MM.1S (cell line): ENCODE measurements around the gene AP3B1.
"Not testable (repeated sequence)": the region's sequence is repeated elsewhere in the genome, so short reads cannot be mapped to it uniquely, and the experiment has no call there.

Source experiments
- DNase-seq: peaks from one replicate; pipeline ENCODE4 v3.0.0-alpha.2; 2015
- H2AFZ ChIP-seq: fragments of 300-600 bp; sonication (generic); 2 replicates; pipeline ENCODE4 v1.6.0; 2016; ENCODE audit warnings: antibody characterized with exemption, low read length
- H3F3A ChIP-seq: fragments of 300-600 bp; sonication (generic); 2 replicates; pipeline ENCODE4 v1.6.1; 2016; ENCODE audit warnings: mild to moderate bottlenecking, antibody characterized with exemption, low read length, moderate library complexity, mixed read lengths; ENCODE audit not compliant: insufficient read depth
- H3K27ac ChIP-seq: fragments of 300-600 bp; sonication (generic); 2 replicates; pipeline ENCODE4 v1.5.1; 2016; ENCODE audit warnings: mild to moderate bottlenecking, low read length
- H3K27me3 ChIP-seq: fragments of 300-600 bp; sonication (generic); replicated peaks from 2 replicates; pipeline ENCODE4 v1.6.0; 2016; ENCODE audit warnings: low read length; ENCODE audit not compliant: insufficient read depth
- H3K36me3 ChIP-seq: fragments of 300-600 bp; sonication (generic); replicated peaks from 2 replicates; pipeline ENCODE4 v1.6.1; 2016; ENCODE audit warnings: mild to moderate bottlenecking, low read length, mixed read lengths; ENCODE audit not compliant: insufficient read depth
- H3K4me1 ChIP-seq: fragments of 300-600 bp; sonication (generic); 2 replicates; pipeline ENCODE4 v1.6.1; 2016; ENCODE audit warnings: low read length, mixed read lengths
- H3K4me2 ChIP-seq: fragments of 300-600 bp; sonication (generic); 2 replicates; pipeline ENCODE4 v1.6.0; 2016; ENCODE audit warnings: low read depth, low read length
- H3K4me3 ChIP-seq: fragments of 300-600 bp; sonication (generic); 2 replicates; pipeline ENCODE4 v1.5.1; 2016; ENCODE audit warnings: low read length, mixed read lengths
- H3K79me2 ChIP-seq: fragments of 300-600 bp; sonication (generic); 2 replicates; pipeline ENCODE4 v1.6.1; 2016; ENCODE audit warnings: mixed run types, low read length, mixed read lengths
- H3K9ac ChIP-seq: fragments of 300-600 bp; sonication (generic); 2 replicates; pipeline ENCODE4 v1.6.1; 2016; ENCODE audit warnings: low read length, mixed read lengths
- H3K9me2 ChIP-seq: fragments of 300-600 bp; sonication (generic); replicated peaks from 2 replicates; pipeline ENCODE4 v1.6.1; 2016; ENCODE audit warnings: mild to moderate bottlenecking, low read length, mixed read lengths; ENCODE audit not compliant: insufficient read depth
- H3K9me3 ChIP-seq: fragments of 300-600 bp; sonication (generic); replicated peaks from 2 replicates; pipeline ENCODE4 v1.6.1; 2016; ENCODE audit warnings: mild to moderate bottlenecking, low read length, mixed read lengths; ENCODE audit not compliant: insufficient read depth
- H4K20me1 ChIP-seq: fragments of 300-600 bp; sonication (generic); 2 replicates; pipeline ENCODE4 v1.6.1; 2016; ENCODE audit warnings: mild to moderate bottlenecking, low read length, moderate library complexity, mixed read lengths; ENCODE audit not compliant: insufficient read depth
- CTCF ChIP-seq: fragments of 300-600 bp; sonication (generic); IDR thresholded peaks from 2 replicates; pipeline ENCODE4 v1.5.1; 2016; ENCODE audit warnings: antibody characterized with exemption, low read length, mixed read lengths
- EZH2 ChIP-seq: fragments of 300-600 bp; sonication (generic); optimal IDR thresholded peaks from 2 replicates; pipeline ENCODE3; 2017; ENCODE audit warnings: low read depth, mild to moderate bottlenecking, antibody characterized with exemption, low read length, mixed read lengths
- EZH2phosphoT487 ChIP-seq: fragments of 300-600 bp; sonication (generic); IDR thresholded peaks from 2 replicates; pipeline ENCODE4 v1.6.1; 2018; ENCODE audit warnings: antibody characterized with exemption, low read length

The AP3B1 gene

GRCh38 chr5:78178356-78178755 is 116.1 kb downstream of the AP3B1 start:
- H4K20me1 ChIP-seq, result no peaks in the 10 kb centered on the region
- no peak overlapping the region for H3K4me2 ChIP-seq
- H3K27ac ChIP-seq, result no peak overlapping the region
- H3K27me3 ChIP-seq, result no peaks in the 10 kb centered on the region
- no peaks in the 10 kb centered on the region for H3K79me2 ChIP-seq
- no peak overlapping the region for H3K4me3 ChIP-seq
- no peaks in the 10 kb centered on the region for H3K9me2 ChIP-seq
- no peak overlapping the region for H3K9ac ChIP-seq
- H3K9me3 ChIP-seq, result no peaks in the 10 kb centered on the region
- H3K36me3 ChIP-seq, result no peaks in the 10 kb centered on the region; the same call in 1 of the 2 replicates
- TF ChIP-seq CTCF, result no peak
- no peak overlapping the region for H2AFZ ChIP-seq
- no peak for DNase-seq
- H3F3A ChIP-seq, result no peaks in the 10 kb centered on the region
- no peaks in the 10 kb centered on the region for H3K4me1 ChIP-seq

- not testable (repeated sequence) for H3K4me2 ChIP-seq, H3K9ac ChIP-seq, DNase-seq, H3K27ac ChIP-seq, H3K4me1 ChIP-seq, H3K27me3 ChIP-seq, H3K36me3 ChIP-seq, H3K79me2 ChIP-seq, H3K9me3 ChIP-seq, H3K9me2 ChIP-seq, H3F3A ChIP-seq, H3K4me3 ChIP-seq, H4K20me1 ChIP-seq, H2AFZ ChIP-seq
Measured at GRCh38 chr5:78170335-78170734, 124.2 kb downstream of the AP3B1 start.

- no peaks in the 10 kb centered on the region for H3K27me3 ChIP-seq
- no peaks in the 10 kb centered on the region for H3K9me3 ChIP-seq
- TF ChIP-seq CTCF, result peak; percentile 56
- TF ChIP-seq EZH2phosphoT487, result no peak
- TF ChIP-seq EZH2, result no peak
- no peaks in the 10 kb centered on the region for H3F3A ChIP-seq
- H3K27ac ChIP-seq, result no peak overlapping the region
- DNase-seq, result peak; percentile 18
- H3K4me2 ChIP-seq, result no peak overlapping the region
- H3K79me2 ChIP-seq, result no peaks in the 10 kb centered on the region
- no peak overlapping the region for H3K4me3 ChIP-seq
- H3K36me3 ChIP-seq, result no peaks in the 10 kb centered on the region
- no peak overlapping the region for H2AFZ ChIP-seq
- H3K9ac ChIP-seq, result no peak overlapping the region
- no peaks in the 10 kb centered on the region for H3K4me1 ChIP-seq
- no peaks in the 10 kb centered on the region for H3K9me2 ChIP-seq
- H4K20me1 ChIP-seq, result no peaks in the 10 kb centered on the region
Measured at GRCh38 chr5:78162253-78162862, 132.1 kb downstream of the AP3B1 start.

GRCh38 chr5:78157001-78157400 is 137.5 kb downstream of the AP3B1 start:
- no peak for TF ChIP-seq EZH2
- no peak for TF ChIP-seq EZH2phosphoT487
- TF ChIP-seq CTCF, result no peak
- no peak for DNase-seq
- Histone ChIP-seq H3K9me3 (no peaks in the 10 kb centered on the region), H2AFZ (no peak overlapping the region), H3K36me3 (no peaks in the 10 kb centered on the region), H3F3A (no peaks in the 10 kb centered on the region), H3K9me2 (no peaks in the 10 kb centered on the region), H4K20me1 (no peaks in the 10 kb centered on the region), H3K27me3 (no peaks in the 10 kb centered on the region), H3K79me2 (no peaks in the 10 kb centered on the region), H3K9ac (no peak overlapping the region), H3K27ac (no peak overlapping the region), H3K4me3 (no peak overlapping the region), H3K4me1 (no peaks in the 10 kb centered on the region), H3K4me2 (no peak overlapping the region)
